GM19035 (cell line): ENCODE measurements around the gene FYN.

Experiments used
- ATAC-seq: cut with Tn5 transposase; IDR thresholded peaks from one replicate; pipeline ENCODE4 v1.9.1; 2021; ENCODE audit not compliant: unreplicated experiment

The FYN gene

GRCh38 chr6:111757342-111757741 lies 115.9 kb downstream of the FYN start:
- no peak for ATAC-seq

DNA sequence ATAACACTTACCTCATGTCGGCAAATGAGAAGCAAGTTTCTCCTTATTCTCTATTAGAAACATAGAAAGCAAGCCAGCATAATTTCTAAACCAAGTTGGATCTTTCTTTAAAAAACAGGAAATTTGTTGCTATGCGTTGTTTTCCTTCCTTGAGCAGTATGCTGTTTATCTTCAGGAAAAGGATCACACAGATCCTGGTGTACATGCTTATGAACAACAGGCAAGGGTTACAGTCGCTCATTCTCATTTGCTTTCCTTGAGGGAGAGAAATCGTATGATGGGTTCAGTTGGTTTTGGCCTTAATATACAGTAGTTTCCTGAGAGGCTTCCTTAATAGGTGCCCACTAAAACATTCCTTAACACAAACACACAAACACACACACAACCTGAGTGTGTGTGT lies 118.8 kb downstream of the FYN start:
- no peak for ATAC-seq

GRCh38 chr6:111753573-111753972 lies 119.7 kb downstream of the FYN start:
- ATAC-seq, result no peak

DNA sequence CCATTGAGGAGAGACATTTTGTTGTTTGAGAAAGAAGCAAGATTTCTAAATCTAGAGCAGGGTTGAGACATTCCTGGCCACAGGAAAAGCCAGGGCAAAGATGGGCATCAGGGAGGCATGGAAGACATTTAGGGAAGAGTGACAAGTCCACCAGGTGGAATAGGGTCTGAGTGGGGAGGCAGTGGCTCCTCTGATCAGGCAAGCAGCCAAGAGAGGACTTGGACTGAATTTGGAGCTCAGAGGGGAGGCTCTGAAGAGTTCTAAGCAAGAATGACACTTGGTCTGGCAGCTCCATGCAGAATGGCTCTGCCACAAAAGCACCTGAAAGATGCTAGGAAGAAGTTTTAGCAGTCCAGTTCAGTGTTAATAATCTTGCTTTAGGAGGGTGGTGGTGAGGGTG lies 120.8 kb downstream of the FYN start:
- ATAC-seq, result no peak

- peak; percentile 97 for ATAC-seq
Measured at GRCh38 chr6:111750753-111751673, 122.2 kb downstream of the FYN start.

- no peak for ATAC-seq
Measured at GRCh38 chr6:111750153-111750552, 123.1 kb downstream of the FYN start.

DNA sequence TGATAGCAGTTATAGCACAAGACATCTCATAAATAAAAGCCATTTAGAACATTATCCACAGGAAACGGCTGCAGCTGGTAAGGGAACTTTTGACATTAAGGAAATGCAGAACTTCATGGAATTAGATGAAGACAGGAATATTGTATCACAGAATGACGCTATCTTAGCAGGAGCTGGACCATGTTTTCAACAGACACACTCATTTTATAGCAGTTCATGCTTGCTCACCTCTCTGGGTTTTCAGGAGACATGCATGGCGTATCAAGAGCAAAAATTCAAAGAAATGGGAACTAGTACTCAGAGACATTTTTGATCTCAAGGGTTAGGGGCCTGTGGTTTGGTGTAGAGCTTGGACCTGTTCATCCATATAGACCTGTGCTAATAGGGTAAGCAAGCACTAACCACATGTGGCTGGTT lies 125.0 kb downstream of the FYN start:
- ATAC-seq, result no peak

DNA sequence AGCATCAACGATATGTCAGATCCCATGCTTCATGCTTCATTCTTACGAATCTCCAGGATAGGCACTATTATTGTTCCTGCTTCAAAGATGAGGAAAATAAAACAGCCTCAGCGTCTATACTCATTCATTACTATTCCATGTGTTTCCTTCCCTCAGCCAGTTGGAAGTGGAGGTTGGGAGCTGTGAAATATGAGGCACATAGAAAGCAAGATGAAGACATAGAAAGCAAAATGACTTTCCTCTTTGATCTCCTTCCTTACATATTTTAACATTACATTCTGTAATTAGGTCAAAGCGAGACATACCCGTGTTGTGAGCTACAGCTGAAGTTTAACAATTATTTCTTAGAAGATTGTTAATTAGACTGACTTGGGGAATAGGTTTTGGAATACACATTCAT lies 125.4 kb downstream of the FYN start:
- no peak for ATAC-seq

- ATAC-seq, result no peak
Measured at GRCh38 chr6:111747396-111747795, 125.9 kb downstream of the FYN start.

GRCh38 chr6:111746983-111747382 lies 126.3 kb downstream of the FYN start:
- no peak for ATAC-seq

DNA sequence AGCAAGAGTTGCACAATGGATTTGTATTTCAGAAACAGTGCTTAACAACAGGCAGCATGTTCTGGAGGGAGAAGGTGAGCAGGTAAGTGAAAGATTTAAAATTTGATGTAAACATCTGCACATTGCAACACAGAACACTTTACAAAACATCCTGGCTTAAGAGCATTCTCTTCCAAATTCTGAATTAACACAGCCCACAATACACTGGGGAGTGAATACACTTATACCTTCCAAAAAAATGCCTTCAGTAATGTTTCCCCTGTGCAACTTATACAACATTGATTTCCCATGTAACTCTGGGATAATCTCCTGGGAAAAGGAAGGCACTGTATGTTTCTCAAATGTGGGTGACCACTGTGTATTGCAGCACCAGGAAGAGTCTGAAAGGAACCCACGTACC lies 127.6 kb downstream of the FYN start:
- ATAC-seq, result no peak

DNA sequence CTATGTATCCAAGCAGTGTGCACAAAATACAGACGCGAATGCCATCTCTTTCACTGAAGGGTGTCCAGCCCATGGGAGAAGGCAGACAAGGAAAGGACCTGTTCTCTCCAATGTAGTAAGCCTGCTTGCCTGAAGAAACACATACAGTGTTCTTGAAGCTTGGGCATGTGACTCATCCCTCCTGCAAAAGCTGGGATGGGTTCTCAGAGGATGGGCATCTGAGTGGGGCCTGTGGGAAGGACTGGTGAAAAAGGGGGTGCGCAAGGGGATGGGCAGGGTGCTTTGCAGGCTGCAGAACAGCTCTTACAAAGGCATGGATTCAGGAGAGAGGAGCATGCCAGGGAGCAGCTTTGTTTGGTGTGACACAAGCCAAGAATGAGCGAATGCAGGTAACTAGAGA lies 128.1 kb downstream of the FYN start:
- ATAC-seq, result no peak

- no peak for ATAC-seq
Measured at GRCh38 chr6:111743862-111744692, 129.2 kb downstream of the FYN start.

DNA sequence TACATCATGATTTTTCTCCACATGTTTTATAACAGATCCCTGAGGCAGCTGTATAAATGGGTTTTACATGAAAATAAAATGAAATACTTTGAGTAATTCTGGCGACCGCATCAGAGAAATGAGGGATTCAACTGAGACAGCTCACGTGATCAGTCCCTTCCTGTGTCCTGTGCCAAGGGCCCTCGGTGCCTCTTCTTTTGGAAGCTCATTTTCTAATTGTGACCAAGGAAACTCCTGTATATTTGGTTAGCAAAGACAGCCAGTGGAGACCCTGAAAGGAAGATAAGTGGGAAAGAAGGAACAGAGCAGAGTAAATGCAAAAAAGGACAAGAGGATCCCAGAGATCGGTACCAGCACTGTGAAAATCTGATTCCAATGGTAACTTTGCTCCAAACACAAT lies 129.9 kb downstream of the FYN start:
- ATAC-seq, result no peak

GRCh38 chr6:111741177-111741952 lies 131.9 kb downstream of the FYN start:
- peak; percentile 62 for ATAC-seq

DNA sequence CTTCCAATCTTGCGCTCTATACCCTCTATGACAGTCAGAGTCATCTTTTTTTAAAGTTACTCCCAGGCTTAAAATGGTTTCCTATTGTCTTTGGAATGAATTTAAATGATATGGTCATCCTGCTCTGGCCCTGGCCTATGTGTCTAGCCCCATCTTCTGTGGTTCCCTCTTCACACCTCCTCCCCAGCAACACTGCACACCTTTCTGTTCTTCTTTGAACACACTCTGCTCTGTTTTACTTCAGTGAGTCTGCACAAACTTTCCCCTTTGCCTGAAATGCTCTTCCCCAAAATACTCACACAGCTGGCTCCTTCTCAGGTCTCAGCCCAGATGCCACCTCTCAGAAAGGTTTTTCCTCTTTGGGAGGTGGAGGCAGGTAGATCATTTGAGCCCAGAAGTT lies 132.7 kb downstream of the FYN start:
- ATAC-seq, result no peak

- no peak for ATAC-seq
Measured at GRCh38 chr6:111739257-111739696, 134.0 kb downstream of the FYN start.

GRCh38 chr6:111738631-111739030 lies 134.6 kb downstream of the FYN start:
- ATAC-seq, result no peak

GRCh38 chr6:111738156-111738555 lies 135.1 kb downstream of the FYN start:
- ATAC-seq, result no peak

DNA sequence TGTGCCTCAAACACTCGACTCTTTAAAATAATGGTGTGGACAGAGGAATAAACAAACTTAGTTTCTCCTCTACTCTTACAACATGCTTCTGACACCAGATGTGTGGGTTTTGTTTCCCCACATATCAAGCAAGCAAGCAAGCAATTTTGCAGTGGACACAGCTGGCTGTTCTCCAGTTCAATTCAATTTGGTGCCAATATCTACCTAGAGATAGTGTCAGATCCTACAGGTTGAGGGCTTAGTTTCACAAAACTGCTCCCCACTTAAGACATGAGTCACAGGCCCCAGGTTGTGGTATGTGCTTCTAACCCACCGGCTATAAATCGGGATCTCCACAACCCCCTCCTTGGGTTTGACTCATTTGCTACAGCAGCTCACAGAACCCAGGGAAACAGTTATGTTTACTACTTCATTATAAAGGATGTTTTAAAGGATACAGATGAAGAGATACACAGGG lies 136.2 kb downstream of the FYN start:
- ATAC-seq, result no peak

DNA sequence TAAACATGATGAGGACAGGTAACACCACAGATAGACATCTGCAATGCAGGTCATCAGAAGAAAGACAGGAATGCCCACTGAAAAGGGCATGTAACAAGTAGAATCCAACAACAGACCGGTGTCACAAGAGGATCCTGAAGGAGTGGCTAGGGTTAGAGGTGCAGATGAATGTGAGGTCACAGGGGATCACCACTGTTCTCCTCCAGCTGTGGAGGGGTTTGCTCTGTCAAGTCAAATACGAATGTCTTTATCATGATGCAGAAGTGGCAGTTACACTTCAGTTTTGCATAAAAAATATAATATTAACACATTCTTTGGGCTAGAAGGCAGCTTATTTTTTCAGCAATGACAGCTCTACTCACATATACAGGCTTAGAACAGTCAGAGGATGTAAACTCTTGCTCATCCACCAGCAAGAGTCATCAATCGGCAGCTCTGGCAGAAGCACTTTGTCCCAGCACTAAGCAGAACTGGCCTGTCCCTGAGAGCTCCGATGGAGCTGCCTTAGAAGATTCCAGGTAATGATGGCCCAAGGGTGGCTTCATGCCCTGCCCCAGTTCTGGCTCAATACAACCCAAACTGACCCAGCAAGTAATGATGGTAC lies 137.1 kb downstream of the FYN start:
- ATAC-seq, result no peak
